OCI-LY1 (cell line): ENCODE measurements around the gene MME.

ENCODE experiments used
- H2AFZ ChIP-seq: fragments of 200-600 bp; sonication (generic), shearing (Covaris generic); 2 replicates; pipeline ENCODE4 v1.6.0; 2014; ENCODE audit warnings: antibody characterized with exemption, mild to moderate bottlenecking, low read length
- H3F3A ChIP-seq: fragments of 200-600 bp; sonication (generic), shearing (Covaris generic); 2 replicates; pipeline ENCODE4 v1.6.0; 2014; ENCODE audit warnings: mild to moderate bottlenecking, antibody characterized with exemption, low read length, moderate library complexity; ENCODE audit not compliant: insufficient read depth
- H3K27ac ChIP-seq: fragments of 200-600 bp; sonication (generic); 2 replicates; pipeline ENCODE4 v1.5.1; 2014; ENCODE audit warnings: low read length, mixed run types, mild to moderate bottlenecking, low read depth; ENCODE audit not compliant: poor library complexity, severe bottlenecking
- H3K27me3 ChIP-seq: fragments of 200-600 bp; sonication (generic); 2 replicates; pipeline ENCODE4 v1.6.0; 2014; ENCODE audit warnings: antibody characterized with exemption, mild to moderate bottlenecking, low read length, moderate library complexity; ENCODE audit not compliant: insufficient read depth
- H3K36me3 ChIP-seq: fragments of 200-600 bp; sonication (generic); 2 replicates; pipeline ENCODE4 v1.6.1; 2014; ENCODE audit warnings: mild to moderate bottlenecking, antibody characterized with exemption, low read length, moderate library complexity, mixed read lengths; ENCODE audit not compliant: insufficient read depth
- H3K4me1 ChIP-seq: fragments of 200-600 bp; sonication (generic); 2 replicates; pipeline ENCODE4 v1.5.1; 2014; ENCODE audit warnings: mild to moderate bottlenecking, low read length, moderate library complexity; ENCODE audit not compliant: insufficient read depth, severe bottlenecking
- H3K4me2 ChIP-seq: fragments of 200-600 bp; sonication (generic), shearing (Covaris generic); 2 replicates; pipeline ENCODE4 v1.6.1; 2014; ENCODE audit warnings: low read length
- H3K4me3 ChIP-seq: fragments of 200-600 bp; sonication (generic); 2 replicates; pipeline ENCODE4 v1.5.1; 2014; ENCODE audit warnings: low read length, low read depth, mild to moderate bottlenecking, mixed read lengths; ENCODE audit not compliant: poor library complexity, severe bottlenecking
- H3K79me2 ChIP-seq: fragments of 200-600 bp; shearing (Covaris generic); 2 replicates; pipeline ENCODE4 v1.6.1; 2016; ENCODE audit warnings: mixed run types, low read length, mixed read lengths; ENCODE audit not compliant: insufficient read depth
- H3K9ac ChIP-seq: fragments of 200-600 bp; sonication (generic), shearing (Covaris generic); 2 replicates; pipeline ENCODE4 v1.6.1; 2014; ENCODE audit warnings: mild to moderate bottlenecking, low read length, mixed read lengths
- H3K9me2 ChIP-seq: fragments of 200-600 bp; sonication (generic), shearing (Covaris generic); 2 replicates; pipeline ENCODE4 v1.6.1; 2014; ENCODE audit warnings: low read depth, mild to moderate bottlenecking, low read length, mixed read lengths
- H3K9me3 ChIP-seq: fragments of 200-600 bp; shearing (Covaris generic); 2 replicates; pipeline ENCODE4 v1.6.1; 2014; ENCODE audit warnings: low read length, mixed read lengths
- H4K20me1 ChIP-seq: fragments of 200-600 bp; sonication (generic), shearing (Covaris generic); 2 replicates; pipeline ENCODE4 v1.6.0; 2016; ENCODE audit warnings: mild to moderate bottlenecking, low read length; ENCODE audit not compliant: insufficient read depth
- EZH2 ChIP-seq: fragments of 200-600 bp; sonication (generic), shearing (Covaris generic); IDR thresholded peaks from 2 replicates; pipeline ENCODE4 v1.8.0; 2017; ENCODE audit warnings: borderline replicate concordance, mixed run types, mild to moderate bottlenecking, antibody characterized with exemption, low read length, moderate library complexity, mixed read lengths
- TF ChIP-seq, protein P1 (sequence below): fragments of 200-600 bp; sonication (generic), shearing (Covaris generic); IDR thresholded peaks from 2 replicates; pipeline ENCODE4 v1.5.1; 2017; ENCODE audit warnings: mild to moderate bottlenecking, antibody characterized with exemption, low read length, moderate library complexity, mixed read lengths

The MME gene

DNA sequence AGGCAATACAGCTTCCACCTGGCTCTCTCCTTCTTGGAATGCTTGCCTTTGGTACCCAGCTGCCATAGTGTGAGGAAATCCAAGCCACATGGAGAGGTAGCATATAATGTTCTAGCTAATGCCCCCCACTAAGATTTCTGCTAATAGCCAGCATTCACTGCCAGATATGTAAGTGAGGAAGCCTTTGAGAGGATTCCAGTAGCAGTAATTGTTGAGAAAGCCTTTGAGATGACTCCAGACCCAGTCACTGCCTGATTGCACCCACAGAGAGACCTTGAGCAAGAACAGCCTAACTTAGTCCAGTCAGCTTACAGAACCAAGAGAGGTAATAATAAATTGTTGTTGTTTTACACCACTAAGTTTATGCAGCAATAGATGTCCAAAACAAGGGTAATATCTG is 150.3 kb downstream of the MME start:
- TF ChIP-seq, protein P1, sequence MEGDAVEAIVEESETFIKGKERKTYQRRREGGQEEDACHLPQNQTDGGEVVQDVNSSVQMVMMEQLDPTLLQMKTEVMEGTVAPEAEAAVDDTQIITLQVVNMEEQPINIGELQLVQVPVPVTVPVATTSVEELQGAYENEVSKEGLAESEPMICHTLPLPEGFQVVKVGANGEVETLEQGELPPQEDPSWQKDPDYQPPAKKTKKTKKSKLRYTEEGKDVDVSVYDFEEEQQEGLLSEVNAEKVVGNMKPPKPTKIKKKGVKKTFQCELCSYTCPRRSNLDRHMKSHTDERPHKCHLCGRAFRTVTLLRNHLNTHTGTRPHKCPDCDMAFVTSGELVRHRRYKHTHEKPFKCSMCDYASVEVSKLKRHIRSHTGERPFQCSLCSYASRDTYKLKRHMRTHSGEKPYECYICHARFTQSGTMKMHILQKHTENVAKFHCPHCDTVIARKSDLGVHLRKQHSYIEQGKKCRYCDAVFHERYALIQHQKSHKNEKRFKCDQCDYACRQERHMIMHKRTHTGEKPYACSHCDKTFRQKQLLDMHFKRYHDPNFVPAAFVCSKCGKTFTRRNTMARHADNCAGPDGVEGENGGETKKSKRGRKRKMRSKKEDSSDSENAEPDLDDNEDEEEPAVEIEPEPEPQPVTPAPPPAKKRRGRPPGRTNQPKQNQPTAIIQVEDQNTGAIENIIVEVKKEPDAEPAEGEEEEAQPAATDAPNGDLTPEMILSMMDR, result no peak
- TF ChIP-seq EZH2, result no peak
- H3K9ac ChIP-seq, result no peak overlapping the region
- H4K20me1 ChIP-seq, result no peaks in the 10 kb centered on the region
- H3K9me3 ChIP-seq, result no peaks in the 10 kb centered on the region
- H3K4me2 ChIP-seq, result no peak overlapping the region
- no peaks in the 10 kb centered on the region for H3K36me3 ChIP-seq
- no peaks in the 10 kb centered on the region for H3F3A ChIP-seq
- H2AFZ ChIP-seq, result no peak overlapping the region
- no peaks in the 10 kb centered on the region for H3K27me3 ChIP-seq
- H3K9me2 ChIP-seq, result no peaks in the 10 kb centered on the region; the same call in 1 of the 2 replicates
- H3K4me1 ChIP-seq, result no peaks in the 10 kb centered on the region
- no peak overlapping the region for H3K4me3 ChIP-seq
- H3K27ac ChIP-seq, result no peak overlapping the region
- H3K79me2 ChIP-seq, result no peaks in the 10 kb centered on the region

GRCh38 chr3:155231792-155232191 is 151.7 kb downstream of the MME start:
- Histone ChIP-seq H3K79me2 (no peaks in the 10 kb centered on the region), H3K36me3 (no peaks in the 10 kb centered on the region), H3K27ac (no peak overlapping the region), H3K4me3 (no peak overlapping the region), H3K9me2 (no peaks in the 10 kb centered on the region; the same call in 1 of the 2 replicates), H3K9me3 (no peaks in the 10 kb centered on the region), H2AFZ (no peak overlapping the region), H3K9ac (no peak overlapping the region), H4K20me1 (no peaks in the 10 kb centered on the region), H3K4me2 (no peak overlapping the region), H3F3A (no peaks in the 10 kb centered on the region), H3K27me3 (no peaks in the 10 kb centered on the region), H3K4me1 (no peaks in the 10 kb centered on the region)
- TF ChIP-seq, protein P1, result no peak
- no peak for TF ChIP-seq EZH2

DNA sequence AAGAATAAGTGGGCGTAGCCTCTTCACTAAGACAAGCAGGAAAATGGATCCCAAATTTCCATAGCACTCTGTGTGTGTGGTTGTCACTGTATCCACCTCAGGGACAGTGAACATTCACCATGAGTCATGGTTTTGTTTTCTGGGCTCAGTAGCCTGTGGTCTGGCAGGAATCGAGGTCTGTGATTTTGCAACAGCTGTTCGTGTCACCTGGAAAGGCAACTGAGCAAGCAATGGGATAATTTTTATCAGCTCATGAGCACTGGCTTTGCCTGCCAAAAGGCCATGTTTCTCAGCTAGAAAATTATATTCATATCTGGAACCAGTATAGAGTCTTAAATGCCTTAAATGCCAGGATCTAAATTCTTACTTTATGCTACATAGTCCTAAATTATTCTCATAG is 152.5 kb downstream of the MME start:
- no peak overlapping the region for H3K4me2 ChIP-seq
- no peaks in the 10 kb centered on the region for H3F3A ChIP-seq
- no peaks in the 10 kb centered on the region for H3K27me3 ChIP-seq
- H3K9me3 ChIP-seq, result no peaks in the 10 kb centered on the region
- no peak overlapping the region for H3K4me3 ChIP-seq
- TF ChIP-seq, protein P1, result no peak
- TF ChIP-seq EZH2, result no peak
- H2AFZ ChIP-seq, result no peak overlapping the region
- H3K4me1 ChIP-seq, result no peaks in the 10 kb centered on the region
- H3K27ac ChIP-seq, result no peak overlapping the region
- H3K79me2 ChIP-seq, result no peaks in the 10 kb centered on the region
- H3K36me3 ChIP-seq, result no peaks in the 10 kb centered on the region
- no peaks in the 10 kb centered on the region for H3K9me2 ChIP-seq
- H3K9ac ChIP-seq, result no peak overlapping the region
- no peaks in the 10 kb centered on the region for H4K20me1 ChIP-seq
